Gastroesophageal sphincter (tissue), 3 donors: ENCODE results near the gene SIX3.

Source experiments
- CTCF ChIP-seq, 4 experiments: fragments of 200-600 bp in 2 of 4; fragments of 450-650 bp in 2 of 4; sonication (generic) in 1 of 4; IDR thresholded peaks; one replicate each; pipeline ENCODE4 v1.5.1; 2017 to 2019; ENCODE audit warnings: antibody characterized with exemption in 4 of 4, mild to moderate bottlenecking in 2 of 4, moderate library complexity in 2 of 4
- EP300 ChIP-seq: sonication (generic); formaldehyde crosslinking; IDR thresholded peaks from one replicate; pipeline ENCODE4 v1.6.1; 2017; ENCODE audit warnings: antibody characterized with exemption, mild to moderate bottlenecking
- POLR2AphosphoS5 ChIP-seq: sonication (generic); formaldehyde crosslinking; IDR thresholded peaks from one replicate; pipeline ENCODE4 v1.6.1; 2017; ENCODE audit warnings: antibody characterized with exemption

GRCh38 chr2:44994377-44994776 lies 52.9 kb downstream of the SIX3 start:
- TF ChIP-seq CTCF (IDR thresholded peaks at IDR 0.05) (no peak), EP300 (no peak), POLR2AphosphoS5 (no peak)
